NCI-H774 (cell line): ENCODE results near the gene GPATCH2L.

ENCODE experiments used
- DNase-seq: peaks from one replicate; lab custom pipeline; 2025; lab: John Stamatoyannopoulos, UW

The GPATCH2L gene

DNA sequence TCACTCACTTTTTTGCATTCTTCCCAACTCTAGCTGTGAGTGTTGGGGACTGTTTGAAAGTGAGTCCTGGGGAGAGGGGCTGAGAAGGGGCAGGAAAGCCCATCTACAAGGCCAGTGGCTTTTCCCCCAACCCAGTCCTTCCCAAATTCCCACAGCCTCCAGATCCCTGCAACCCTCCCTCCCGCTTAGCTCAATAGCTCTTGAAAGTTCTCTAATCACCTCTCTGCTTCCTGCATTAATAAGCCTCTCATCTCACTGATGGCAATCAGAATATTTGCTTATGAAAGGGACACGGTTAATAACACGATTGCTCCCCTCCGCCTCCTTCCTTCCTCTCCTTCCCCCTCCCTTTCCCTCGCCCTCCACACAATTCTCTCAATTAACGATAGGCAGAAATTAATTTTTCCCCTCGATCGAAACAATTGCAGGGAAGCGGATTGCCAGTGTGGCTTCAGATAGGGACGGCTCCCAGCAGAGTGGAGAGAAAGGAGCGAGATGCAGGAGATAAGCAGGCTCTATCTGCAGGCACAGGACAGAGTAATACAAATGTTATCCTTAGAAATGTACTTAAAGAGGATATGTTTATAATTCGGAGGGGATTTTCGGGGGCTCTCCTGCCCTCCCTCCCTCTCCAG is 15.1 kb upstream of the GPATCH2L start:
- DNase-seq: no peak

DNA sequence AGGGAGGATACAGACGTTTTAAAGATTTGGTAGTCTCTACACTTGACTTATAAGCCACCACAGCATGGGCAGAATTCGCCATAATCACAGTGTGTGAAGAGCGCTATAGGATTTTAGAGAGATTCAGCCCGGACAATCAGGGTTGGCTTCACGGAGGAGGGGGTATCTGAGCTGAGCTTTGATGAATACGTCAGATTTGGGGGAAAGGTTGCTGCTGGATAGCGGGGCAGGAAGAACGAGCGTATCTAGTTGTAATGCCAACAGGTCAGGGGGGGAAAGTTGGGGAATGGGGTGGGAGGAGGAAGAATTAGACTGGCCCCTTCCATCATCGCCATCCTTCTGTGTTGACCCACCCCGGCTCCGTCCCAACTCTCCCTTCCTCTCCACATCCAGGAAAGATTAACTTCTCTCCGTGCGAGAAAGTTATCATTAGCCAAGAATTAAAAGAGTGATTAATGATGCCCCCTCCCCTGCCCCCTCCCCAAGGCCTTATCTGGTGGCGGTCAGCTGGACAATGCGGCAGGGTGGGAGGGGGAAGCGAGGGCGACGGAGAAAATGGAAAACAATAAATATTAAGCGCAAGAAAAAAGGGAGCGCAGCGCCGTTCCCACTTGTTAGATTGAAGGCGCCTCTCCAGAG is 13.5 kb upstream of the GPATCH2L start:
- DNase-seq: no peak

DNA sequence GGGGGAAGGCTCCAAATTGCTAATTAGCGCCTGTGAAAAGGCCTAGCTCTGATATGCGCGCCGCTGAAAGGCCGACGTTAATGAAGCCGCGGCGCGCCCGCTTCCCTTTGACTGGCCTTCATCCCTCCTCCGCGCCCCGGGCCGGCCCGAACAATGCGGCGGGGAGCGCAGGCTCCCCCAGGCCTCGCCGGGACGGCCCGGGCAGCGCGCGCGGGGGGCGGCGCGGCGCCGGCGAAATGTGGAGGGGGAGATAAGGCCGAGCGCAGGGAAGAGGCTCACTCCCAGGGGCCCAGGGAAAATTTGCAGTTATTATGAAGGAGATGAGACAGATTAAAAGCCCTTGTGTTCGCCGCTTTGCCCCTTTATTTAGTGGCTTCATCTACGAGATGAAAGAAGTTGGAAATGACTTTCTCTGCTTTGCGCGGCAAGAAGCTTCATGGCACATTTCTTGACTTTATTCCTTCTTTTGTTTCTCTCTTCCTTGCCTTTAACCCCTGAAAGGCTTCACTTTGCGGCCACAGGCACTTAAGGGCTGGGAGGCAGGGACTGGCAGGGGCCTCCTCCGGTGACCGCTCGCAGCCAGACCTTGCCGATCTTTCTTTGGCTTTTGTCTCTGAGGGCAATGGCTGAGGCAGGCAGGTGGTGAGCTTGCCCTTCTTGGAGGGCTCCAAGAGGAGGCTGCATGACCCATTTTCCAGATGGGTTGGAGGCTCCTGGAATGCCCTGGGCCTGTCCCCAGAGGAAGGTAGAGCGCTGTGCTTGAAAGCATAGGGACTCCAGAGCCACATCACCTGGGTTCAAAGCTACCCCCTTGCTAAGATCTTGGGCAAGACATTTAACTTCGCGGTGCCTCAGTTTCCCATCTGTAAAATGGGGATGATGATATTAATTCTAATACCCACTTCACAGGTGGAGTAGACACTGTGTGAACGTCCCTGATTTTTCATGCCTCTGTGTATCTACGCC is 12.7 kb upstream of the GPATCH2L start:
- DNase-seq: no peak

DNA sequence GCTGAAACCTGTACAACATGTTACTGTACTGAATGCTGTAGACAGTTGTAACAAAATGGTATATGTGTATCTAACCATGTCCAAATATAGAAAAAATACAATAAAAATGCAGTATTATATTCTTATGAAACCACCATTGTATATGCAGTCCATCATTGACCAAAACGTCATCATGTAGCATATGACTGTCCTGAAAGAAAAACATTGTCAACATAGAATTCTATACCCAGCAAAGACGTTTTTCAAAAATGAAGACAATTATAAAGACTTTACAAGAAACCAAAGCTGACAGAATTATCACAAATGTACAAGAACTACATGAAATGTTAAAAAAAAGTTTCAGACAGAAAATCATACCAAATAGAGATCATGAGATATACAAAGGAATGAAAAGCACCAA is 8.1 kb upstream of the GPATCH2L start:
- DNase-seq: no peak

DNA sequence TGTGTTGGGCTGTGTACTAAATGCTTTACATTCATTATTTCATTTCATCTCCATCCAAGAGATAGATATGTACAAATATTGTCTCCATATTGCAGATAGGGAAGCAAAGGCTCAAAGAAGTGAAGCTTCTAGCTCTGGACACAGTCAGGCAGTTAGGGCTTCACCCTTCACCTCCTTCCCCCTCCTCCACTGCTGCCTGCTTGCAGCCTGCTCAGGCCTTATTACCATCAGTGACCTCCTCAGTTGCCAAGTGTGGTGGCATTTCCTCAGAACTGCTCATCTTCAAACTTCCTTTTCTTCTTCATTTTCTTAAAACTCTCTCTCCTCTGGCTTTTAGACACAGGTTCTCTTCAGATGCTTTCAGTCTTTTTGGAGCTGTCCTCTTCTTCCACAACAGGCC is 4.7 kb upstream of the GPATCH2L start:
- DNase-seq: no peak

DNA sequence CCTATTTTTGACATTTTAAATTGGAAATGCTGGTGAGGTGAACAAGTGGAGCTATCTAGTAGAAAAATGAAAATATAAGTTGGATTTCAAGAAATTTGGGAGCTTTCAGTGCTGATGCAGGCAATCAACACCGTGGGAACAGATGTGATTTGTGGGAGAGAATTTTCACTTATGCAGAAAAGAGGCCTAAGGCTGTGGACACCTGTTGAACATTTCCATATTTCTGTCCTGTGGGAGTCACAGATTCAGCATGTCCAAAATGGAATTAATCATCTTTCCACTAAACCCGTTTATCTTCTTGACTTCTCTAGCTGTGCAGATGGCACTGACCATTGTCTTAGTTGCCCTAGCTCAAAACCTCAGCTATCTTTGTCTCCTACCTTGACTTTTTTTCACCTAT is 2.5 kb upstream of the GPATCH2L start:
- DNase-seq: no peak

DNA sequence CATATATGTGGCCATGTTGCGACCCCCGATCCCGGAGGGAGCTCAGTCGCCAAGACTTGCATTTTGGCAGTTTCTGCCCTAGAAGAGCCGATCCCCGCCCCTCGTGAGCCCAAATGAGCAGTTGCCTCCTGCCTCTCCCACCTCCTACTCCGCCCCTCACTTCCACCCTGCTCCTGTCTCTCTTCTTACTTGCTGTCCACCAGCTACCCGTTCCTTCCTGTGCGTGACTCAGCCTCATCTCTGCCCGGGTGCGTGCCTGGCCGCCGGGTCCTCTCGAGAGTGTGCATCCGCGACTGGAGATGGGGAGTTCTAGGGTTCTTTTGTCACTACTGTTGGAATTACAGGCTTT is 585 bp downstream of the GPATCH2L start:
- no peak for DNase-seq

DNA sequence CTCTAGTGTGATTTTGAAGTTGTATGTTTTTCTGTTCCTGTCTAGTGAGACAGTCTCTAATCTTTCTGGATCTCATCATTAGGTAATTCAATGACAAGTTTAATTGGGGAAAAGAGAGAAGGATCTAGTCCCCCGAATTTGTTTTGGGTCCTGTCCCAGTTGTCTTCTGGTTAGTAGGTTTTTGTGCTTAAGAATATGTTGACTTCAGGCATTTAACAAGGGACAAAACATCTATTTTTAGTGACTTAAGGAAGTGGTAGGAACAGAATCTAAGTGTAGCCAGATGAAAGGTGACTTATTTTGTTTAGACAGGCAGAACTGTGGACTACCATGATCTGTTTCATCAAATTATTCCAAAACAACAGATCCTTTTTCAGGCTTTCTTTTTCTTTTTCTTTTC is 2.2 kb downstream of the GPATCH2L start:
- DNase-seq: no peak

DNA sequence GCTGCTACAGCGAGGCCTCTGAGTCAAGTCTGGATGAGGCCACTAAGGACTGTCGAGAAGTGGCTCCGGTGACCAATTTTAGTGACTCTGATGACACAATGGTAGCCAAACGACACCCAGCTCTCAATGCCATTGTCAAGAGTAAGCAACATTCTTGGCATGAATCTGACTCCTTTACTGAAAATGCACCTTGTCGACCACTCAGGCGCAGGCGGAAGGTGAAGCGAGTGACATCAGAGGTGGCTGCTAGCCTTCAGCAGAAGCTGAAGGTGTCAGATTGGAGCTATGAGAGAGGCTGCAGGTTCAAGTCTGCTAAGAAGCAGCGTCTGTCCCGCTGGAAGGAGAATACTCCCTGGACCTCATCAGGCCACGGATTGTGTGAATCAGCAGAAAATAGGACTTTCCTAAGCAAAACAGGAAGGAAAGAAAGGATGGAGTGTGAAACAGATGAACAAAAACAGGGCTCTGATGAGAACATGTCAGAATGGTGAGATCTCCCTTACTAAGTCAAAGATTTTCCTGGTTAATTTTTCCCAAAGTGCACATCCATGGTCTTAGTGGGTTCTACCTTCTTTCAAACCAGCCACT is 2.9 kb downstream of the GPATCH2L start:
- DNase-seq: no peak

DNA sequence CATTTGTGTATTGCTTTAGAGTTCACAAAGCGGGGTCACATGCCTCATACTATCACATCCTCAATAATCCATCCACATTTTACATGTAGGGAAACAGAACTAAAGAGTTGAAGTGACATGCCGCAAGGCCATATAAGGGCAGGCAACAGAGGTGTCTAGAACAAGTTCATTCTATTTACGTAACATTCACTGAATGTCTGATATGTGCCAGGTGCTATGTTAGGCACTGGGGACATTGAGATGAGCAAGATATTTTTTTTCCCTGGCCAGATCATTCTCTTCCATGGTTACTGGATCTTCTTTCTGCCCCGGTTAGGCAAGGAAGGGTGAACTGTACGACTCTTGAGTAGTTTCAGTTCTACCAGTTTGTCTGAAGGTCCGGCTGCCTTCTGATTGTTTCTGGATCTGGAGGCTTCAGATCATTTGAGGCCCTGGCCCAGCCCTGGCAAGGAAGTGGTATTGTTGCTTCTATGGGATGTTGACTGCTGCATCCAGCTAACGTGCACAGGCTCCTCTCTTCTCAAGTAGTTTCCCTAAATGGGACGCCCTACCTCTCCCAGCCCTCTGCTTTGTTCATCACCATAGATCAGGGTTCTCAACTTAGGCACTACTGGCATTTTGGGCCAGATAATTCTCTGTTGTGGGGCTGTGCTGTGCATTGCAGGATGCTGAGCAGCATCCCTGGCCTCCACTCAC is 12.1 kb downstream of the GPATCH2L start:
- no peak for DNase-seq

DNA sequence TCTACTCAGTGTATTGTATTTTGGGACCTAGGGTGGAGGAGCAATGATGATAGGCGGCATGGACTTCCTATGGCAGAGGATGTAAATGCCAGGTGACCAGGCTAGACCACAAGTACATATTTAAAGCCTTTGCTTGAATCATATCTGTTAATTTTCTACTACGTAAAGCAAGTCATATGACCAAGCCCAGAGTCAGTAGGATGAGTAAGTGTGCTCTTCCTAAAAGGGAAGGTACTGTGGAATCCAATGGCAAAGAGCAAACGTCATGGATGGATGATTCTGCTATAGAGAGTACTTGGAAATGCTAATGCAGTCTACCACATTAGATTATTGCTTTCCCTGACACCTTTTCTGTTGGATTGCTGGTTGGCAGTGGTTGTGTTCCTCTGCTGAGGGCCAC is 16.8 kb downstream of the GPATCH2L start:
- DNase-seq: no peak

DNA sequence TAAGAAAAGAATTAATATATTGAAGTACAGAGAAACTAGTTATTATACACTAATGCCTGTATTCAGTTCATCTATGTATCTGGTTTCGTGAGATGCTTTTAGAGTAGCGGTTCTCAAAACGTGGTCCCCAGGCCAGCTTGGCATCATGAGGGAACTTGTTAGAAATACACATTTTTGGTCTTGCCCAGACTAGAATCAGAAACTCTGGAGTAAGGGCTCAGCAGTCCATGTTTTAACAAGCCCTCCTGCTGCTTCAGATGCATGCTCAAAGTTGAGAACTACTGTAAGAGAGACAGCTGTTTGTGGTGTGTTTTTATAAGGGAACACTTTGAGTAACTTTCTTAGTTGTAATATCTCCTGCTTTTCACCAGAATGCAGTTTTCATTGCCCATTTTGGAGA is 18.1 kb downstream of the GPATCH2L start:
- DNase-seq: no peak

DNA sequence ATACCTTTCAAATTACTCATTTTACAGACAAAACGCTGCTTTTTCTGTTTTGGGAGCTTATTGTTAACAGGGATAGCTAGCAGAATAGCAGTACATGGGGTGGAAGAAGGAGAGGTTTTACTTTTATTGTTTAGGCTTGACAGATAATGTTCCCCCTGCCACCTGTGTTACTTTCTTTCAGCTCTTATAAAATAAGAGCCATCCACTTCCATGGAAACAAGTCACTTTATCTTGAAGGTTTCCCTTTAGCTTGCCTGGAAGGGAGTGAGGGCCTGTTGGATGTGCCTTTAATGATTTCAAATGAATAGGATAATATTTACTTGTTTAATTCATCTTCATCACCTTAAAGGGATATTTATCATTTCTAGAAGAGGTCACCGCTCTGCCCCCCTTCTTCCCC is 23.3 kb downstream of the GPATCH2L start:
- no peak for DNase-seq

DNA sequence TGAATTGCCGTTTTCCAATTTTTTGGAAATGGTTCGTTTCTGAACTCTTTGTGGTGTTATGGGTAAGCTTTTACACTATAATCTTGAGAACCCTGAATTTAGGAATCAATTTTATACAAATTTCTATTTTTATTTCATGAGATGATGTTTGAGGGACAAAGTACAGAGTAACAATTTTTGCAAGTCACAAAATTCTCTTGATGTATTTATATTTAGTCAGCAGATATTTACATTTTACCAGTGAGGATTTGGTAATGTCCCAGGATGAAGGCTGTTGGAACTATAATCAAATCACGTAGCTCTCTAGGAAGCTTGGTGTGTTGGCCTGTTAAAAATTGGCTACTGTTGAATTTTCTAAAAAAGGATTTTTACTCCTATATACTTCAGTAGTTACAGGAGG is 24.2 kb downstream of the GPATCH2L start:
- no peak for DNase-seq

DNA sequence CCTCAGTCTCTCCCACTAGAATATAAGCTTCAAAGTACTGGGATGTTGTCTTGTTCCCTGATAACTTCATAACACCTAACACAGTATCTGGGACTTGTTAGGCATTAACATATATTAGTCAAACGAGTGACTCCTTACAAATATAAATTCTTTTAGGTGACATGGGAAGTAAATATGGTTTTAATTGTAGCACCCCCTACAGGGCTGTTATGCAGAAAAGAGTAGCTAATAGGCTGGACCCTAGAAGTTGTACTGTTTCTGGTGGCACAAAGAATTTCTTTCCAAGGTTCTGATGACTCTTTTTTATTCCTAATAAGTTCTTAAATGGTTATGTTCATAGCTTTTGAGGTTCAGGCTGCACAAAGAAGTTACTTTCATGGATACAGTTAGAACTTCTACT is 29.8 kb downstream of the GPATCH2L start:
- DNase-seq: no peak

DNA sequence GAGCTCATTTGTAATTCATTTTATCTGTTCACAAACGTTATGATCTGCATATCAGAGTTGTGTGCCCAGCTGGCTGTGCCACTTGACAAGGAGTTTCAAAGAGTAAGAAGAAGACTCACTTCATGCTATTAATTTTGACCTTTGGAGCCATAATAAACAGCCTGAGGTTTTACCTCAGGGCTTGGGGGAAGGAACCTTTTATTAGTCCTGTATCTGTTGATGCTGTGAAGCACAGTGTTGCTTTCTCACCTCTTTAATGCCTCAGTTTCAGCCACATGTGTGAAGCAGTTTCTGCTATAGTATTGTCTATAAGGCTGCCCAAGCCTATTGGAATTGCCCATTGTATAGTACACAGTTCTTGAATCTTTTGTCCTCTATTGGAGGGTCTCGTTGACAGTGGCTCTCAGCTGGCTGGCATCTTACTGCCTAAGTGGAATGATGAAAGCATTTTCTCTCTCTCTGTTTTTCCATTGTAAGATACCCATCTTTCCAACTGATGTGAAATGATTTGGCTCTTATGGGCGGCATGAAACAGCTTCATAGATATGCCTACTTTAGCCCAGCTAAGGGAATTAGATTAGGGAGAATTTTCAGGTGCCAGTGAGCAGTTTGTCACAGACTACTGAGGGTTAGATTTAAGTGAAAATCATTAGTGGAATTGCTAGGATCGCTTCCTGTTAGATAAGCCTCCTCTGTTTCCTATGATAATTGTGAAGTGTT is 34.7 kb downstream of the GPATCH2L start:
- DNase-seq: no peak

DNA sequence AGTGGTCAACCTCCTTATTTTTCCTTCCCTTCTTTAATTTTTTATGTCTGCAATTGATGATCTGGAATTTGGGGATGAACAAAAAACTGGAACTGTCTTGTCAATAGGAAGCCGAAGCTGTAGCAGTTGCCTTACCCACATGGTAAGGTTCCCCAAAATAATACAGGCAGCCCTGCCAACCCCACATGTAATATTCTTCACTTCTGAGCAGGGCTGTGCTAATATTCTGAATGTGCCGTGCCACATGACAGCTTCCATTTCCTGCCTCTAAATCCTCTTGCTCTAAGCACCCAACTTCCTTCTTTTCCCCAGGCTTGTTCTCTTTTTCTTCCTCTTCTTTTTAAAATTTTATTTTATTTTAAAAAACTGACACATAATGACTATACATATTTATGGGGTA is 39.6 kb downstream of the GPATCH2L start:
- no peak for DNase-seq

DNA sequence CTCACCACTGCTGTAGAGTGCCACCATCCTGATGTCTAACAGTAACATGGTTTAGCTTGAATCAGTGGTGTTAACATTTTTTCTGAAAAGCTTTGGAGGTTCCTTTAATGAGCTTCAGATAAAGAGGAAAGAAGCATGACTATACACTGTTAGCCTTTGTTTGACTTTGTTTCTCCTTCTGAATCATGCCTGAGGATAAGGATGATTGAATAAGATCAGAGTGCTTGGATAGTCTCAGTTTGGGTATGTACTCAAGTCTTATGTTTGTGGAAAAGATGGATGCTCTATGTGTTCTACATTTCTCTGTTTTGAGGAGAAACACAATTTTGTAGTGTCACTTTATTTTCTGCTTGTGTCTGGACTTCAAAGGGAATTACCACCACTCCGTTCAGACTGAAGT is 42.0 kb downstream of the GPATCH2L start:
- DNase-seq: no peak

DNA sequence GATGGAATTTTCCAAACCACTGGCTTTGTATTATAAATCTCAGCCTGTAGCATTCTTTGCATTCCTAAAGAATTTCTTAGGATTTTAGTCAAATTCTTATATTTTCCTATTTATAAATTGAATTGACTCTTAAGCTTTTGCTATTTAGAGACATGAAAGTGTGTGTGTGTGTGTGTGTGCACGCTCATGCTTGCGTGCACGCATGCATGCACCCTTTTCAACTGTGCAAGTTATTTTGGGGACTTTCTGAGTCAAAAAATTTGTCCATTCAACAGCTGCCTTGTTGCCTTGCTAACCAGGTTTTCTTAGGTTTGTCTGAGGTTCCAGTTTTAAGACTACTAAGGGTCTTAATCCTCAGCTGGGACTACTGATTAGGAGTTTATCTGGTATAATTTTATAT is 42.6 kb downstream of the GPATCH2L start:
- DNase-seq: no peak

DNA sequence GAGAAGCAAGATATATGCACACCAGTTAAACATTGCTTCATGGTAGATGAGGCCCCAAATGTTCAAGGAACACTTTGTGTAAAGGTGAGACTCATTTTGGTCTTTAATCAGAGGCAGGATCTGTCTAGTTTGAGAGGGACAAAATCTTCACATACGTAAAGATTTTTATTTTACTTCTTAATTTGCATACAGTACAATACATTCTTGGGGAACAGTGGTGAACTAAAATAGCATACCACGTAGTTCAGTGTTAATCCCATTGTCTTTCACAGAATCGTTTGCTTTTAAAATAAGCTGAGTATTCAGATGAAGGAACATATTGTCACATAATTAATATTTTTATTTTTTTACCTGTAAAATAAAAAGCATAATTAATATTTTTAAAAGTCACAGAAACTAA is 43.3 kb downstream of the GPATCH2L start:
- DNase-seq: no peak

DNA sequence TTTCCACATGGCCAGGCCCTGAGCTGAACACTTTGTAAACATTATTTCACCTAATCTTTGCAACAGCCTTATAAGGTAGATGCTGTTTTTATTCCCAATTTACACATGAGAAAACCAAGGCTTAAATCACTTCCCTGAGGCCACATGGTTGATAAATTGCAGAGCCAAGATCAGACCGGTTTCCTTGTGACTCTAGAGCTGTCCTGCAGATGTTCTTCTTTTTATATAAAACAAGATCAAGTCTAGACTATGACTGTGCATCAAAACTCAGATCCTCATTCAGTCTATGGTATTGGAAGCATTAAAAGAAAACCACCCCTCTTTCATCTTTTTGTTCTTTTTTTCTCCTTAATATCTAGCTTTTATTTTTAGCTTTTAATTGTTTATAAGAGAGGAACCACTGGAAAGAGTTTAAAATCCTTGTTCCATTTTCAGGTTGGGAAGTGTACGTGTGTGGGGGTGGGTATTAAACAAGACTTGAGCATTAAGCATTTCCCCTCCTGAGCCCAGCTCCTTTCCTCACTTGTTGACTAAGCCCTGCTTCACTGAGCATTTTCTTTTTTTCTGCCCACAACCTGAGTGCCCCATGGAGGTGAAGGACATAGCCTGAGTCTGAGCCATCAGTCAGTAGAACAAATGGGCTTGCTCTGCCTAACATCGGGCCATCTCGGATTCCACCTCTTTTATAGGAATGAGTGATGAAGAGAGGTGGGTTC is 45.4 kb downstream of the GPATCH2L start:
- DNase-seq: no peak
